HG03575 (cell line): ENCODE data around the gene TLR7.

ENCODE experiments used
- ATAC-seq: cut with Tn5 transposase; IDR thresholded peaks from one replicate; pipeline ENCODE4 v1.9.1; 2021; ENCODE audit not compliant: unreplicated experiment, insufficient number of reproducible peaks, low FRiP score; ENCODE audit errors: extremely low read depth

Gene TLR7

GRCh38 chrX:12866451-12867377, at the start of gene TLR7:
Gene TLR7 (plus strand): TSS chrX:12867072. CDS start chrX:12867579, 507 bp downstream.
- no peak for ATAC-seq

- ATAC-seq, result no peak
These were observed 49.3 kb upstream of the TLR7 start for GRCh38 chrX:12817528-12817927.

- no peak for ATAC-seq
These were observed 47.6 kb upstream of the TLR7 start for GRCh38 chrX:12819222-12819621.

GRCh38 chrX:12820737-12821136, 46.1 kb upstream of the TLR7 start:
- no peak for ATAC-seq

- no peak for ATAC-seq
These were observed 41.9 kb upstream of the TLR7 start for GRCh38 chrX:12824944-12825343.

GRCh38 chrX:12825801-12826200, 41.1 kb upstream of the TLR7 start:
- ATAC-seq, result no peak

- no peak for ATAC-seq
These were observed 23.7 kb upstream of the TLR7 start for GRCh38 chrX:12843061-12843667.

- peak; percentile 64 for ATAC-seq
These were observed 23.1 kb upstream of the TLR7 start for GRCh38 chrX:12843668-12844279.

GRCh38 chrX:12844319-12844718, 22.6 kb upstream of the TLR7 start:
- ATAC-seq, result no peak

GRCh38 chrX:12865359-12865758, 1.5 kb upstream of the TLR7 start:
- ATAC-seq, result no peak

GRCh38 chrX:12867685-12868084, 813 bp downstream of the TLR7 start:
- ATAC-seq, result no peak

GRCh38 chrX:12868747-12869146, 1.9 kb downstream of the TLR7 start:
- ATAC-seq, result no peak

- ATAC-seq, result no peak
These were observed 4.4 kb downstream of the TLR7 start for GRCh38 chrX:12871257-12871656.

GRCh38 chrX:12872741-12873140, 5.9 kb downstream of the TLR7 start:
- no peak for ATAC-seq

- ATAC-seq, result no peak
These were observed 7.7 kb downstream of the TLR7 start for GRCh38 chrX:12874581-12874980.

GRCh38 chrX:12877386-12877785, 10.5 kb downstream of the TLR7 start:
- no peak for ATAC-seq

- ATAC-seq, result no peak
These were observed 11.7 kb downstream of the TLR7 start for GRCh38 chrX:12878536-12878935.

GRCh38 chrX:12881914-12882313, 15.0 kb downstream of the TLR7 start:
- no peak for ATAC-seq

GRCh38 chrX:12885508-12885907, 18.6 kb downstream of the TLR7 start:
- ATAC-seq, result no peak

- no peak for ATAC-seq
These were observed 19.7 kb downstream of the TLR7 start for GRCh38 chrX:12886545-12886944.
